WTC11 (cell line): ENCODE measurements around the gene CYB561D1. TPM values are rescaled to one million over a fixed set of nuclear protein-coding genes. Genes with fewer than 3 reads are reported as not detected.

Source experiments
- ATAC-seq: fragments of 200-7000 bp; cut with Tn5 transposase; 2 replicates; pipeline ENCODE4 v1.10.0; 2021; ENCODE audit warnings: mild to moderate bottlenecking, moderate library complexity
- CTCF ChIA-PET: fragments of 300-600 bp; sonication (Branson Sonifier 250); formaldehyde crosslinking; loops from one replicate; lab custom pipeline; 2021; ENCODE audit warnings: antibody characterized with exemption; lab: Charles Lee
- POLR2A ChIA-PET: fragments of 350-600 bp; sonication (Branson Sonifier 250); formaldehyde crosslinking; loops from one replicate; lab custom pipeline; 2021; ENCODE audit warnings: antibody characterized with exemption; lab: Charles Lee
- DNase-seq: peaks from one replicate; pipeline ENCODE4 v3.0.0; 2021; ENCODE audit warnings: low spot score
- H3K27ac Mint-ChIP-seq: 2 replicates; pipeline ENCODE4 v1.8.0; 2021; ENCODE audit warnings: mixed read lengths
- H3K27me3 Mint-ChIP-seq: 2 replicates; pipeline ENCODE4 v1.8.0; 2021; ENCODE audit warnings: low read depth, mild to moderate bottlenecking, moderate library complexity, mixed read lengths
- H3K36me3 Mint-ChIP-seq: 2 replicates; pipeline ENCODE4 v1.8.0; 2021; ENCODE audit warnings: mixed read lengths
- H3K4me1 Mint-ChIP-seq: 2 replicates; pipeline ENCODE4 v1.8.0; 2022; ENCODE audit warnings: mixed read lengths
- H3K4me3 Mint-ChIP-seq: 2 replicates; pipeline ENCODE4 v1.8.0; 2021; ENCODE audit warnings: mild to moderate bottlenecking, moderate library complexity, mixed read lengths
- H3K9me3 Mint-ChIP-seq: 2 replicates; pipeline ENCODE4 v1.8.0; 2021; ENCODE audit warnings: mixed read lengths
- CREB1 ChIP-seq: sonication (generic); formaldehyde crosslinking; IDR thresholded peaks from 2 replicates; pipeline ENCODE4 v1.8.0; 2023; ENCODE audit warnings: mild to moderate bottlenecking, missing genetic modification reagents
- ELF4 ChIP-seq: sonication (generic); formaldehyde crosslinking; IDR thresholded peaks from 2 replicates; pipeline ENCODE4 v1.8.1; 2022; ENCODE audit warnings: low read depth, mild to moderate bottlenecking, moderate library complexity, missing genetic modification reagents
- ETV6 ChIP-seq: sonication (generic); formaldehyde crosslinking; IDR thresholded peaks from 2 replicates; pipeline ENCODE4 v1.8.1; 2022; ENCODE audit warnings: mild to moderate bottlenecking, missing genetic modification reagents
- FOXK1 ChIP-seq: sonication (generic); formaldehyde crosslinking; IDR thresholded peaks from 2 replicates; pipeline ENCODE4 v1.8.0; 2022; ENCODE audit warnings: mild to moderate bottlenecking, moderate library complexity, missing genetic modification reagents
- GABPB1 ChIP-seq: sonication (generic); formaldehyde crosslinking; IDR thresholded peaks from 2 replicates; pipeline ENCODE4 v1.8.1; 2023; ENCODE audit warnings: mild to moderate bottlenecking, missing genetic modification reagents
- MXD4 ChIP-seq: fragments of 250-450 bp; sonication (Bioruptor Pico); IDR thresholded peaks from 2 replicates; pipeline ENCODE4 v1.8.0; 2021; ENCODE audit warnings: mild to moderate bottlenecking, moderate library complexity, borderline replicate concordance
- NFATC4 ChIP-seq: fragments of 250-450 bp; sonication (Bioruptor Pico); IDR thresholded peaks from 2 replicates; pipeline ENCODE4 v1.9.0; 2021; ENCODE audit warnings: mild to moderate bottlenecking
- NR1H2 ChIP-seq: sonication (generic); formaldehyde crosslinking; IDR thresholded peaks from 2 replicates; pipeline ENCODE4 v1.9.0; 2021; ENCODE audit warnings: mild to moderate bottlenecking, moderate library complexity, missing genetic modification reagents
- NR2C2 ChIP-seq: sonication (generic); formaldehyde crosslinking; IDR thresholded peaks from 2 replicates; pipeline ENCODE4 v1.8.0; 2022; ENCODE audit warnings: mild to moderate bottlenecking, missing genetic modification reagents
- SOX15 ChIP-seq: fragments of 250-450 bp; sonication (Bioruptor Pico); IDR thresholded peaks from 2 replicates; pipeline ENCODE4 v1.9.0; 2021; ENCODE audit warnings: mild to moderate bottlenecking
- ZNF232 ChIP-seq: sonication (generic); formaldehyde crosslinking; IDR thresholded peaks from 2 replicates; pipeline ENCODE4 v1.8.0; 2022; ENCODE audit warnings: mild to moderate bottlenecking, missing genetic modification reagents
- ZNF396 ChIP-seq: fragments of 250-450 bp; sonication (Bioruptor Pico); IDR thresholded peaks from 2 replicates; pipeline ENCODE4 v1.8.0; 2021; ENCODE audit warnings: mild to moderate bottlenecking, moderate library complexity, borderline replicate concordance
- total RNA-seq: library from RNA; stranded (reverse); gene quantifications from 3 replicates; pipeline ENCODE4 v1.2.3, GENCODE V29; 2021
- TF ChIP-seq, protein P1 (sequence below): sonication (generic); formaldehyde crosslinking; IDR thresholded peaks from 2 replicates; pipeline ENCODE4 v1.8.1; 2023; ENCODE audit warnings: mild to moderate bottlenecking, missing genetic modification reagents
- TF ChIP-seq, protein P2 (sequence below): sonication (generic); formaldehyde crosslinking; IDR thresholded peaks from 2 replicates; pipeline ENCODE4 v1.8.1; 2022; ENCODE audit warnings: missing genetic modification reagents, borderline replicate concordance
- TF ChIP-seq, protein P3 (sequence below): fragments of 250-450 bp; sonication (Bioruptor Pico); IDR thresholded peaks from 2 replicates; pipeline ENCODE4 v1.9.0; 2021; ENCODE audit warnings: moderate library complexity, mild to moderate bottlenecking, inconsistent platforms, borderline replicate concordance
- TF ChIP-seq, protein P4 (sequence below): sonication (generic); formaldehyde crosslinking; IDR thresholded peaks from 2 replicates; pipeline ENCODE4 v1.8.0; 2022; ENCODE audit warnings: mild to moderate bottlenecking, missing genetic modification reagents
- TF ChIP-seq, protein P5 (sequence below): sonication (generic); formaldehyde crosslinking; IDR thresholded peaks from 2 replicates; pipeline ENCODE4 v1.8.1; 2023; ENCODE audit warnings: mild to moderate bottlenecking, missing genetic modification reagents, moderate library complexity
- TF ChIP-seq, protein P6 (sequence below): sonication (generic); formaldehyde crosslinking; IDR thresholded peaks from 2 replicates; pipeline ENCODE4 v1.8.0; 2022; ENCODE audit warnings: mild to moderate bottlenecking, missing genetic modification reagents
- TF ChIP-seq, protein P7 (sequence below): sonication (generic); formaldehyde crosslinking; IDR thresholded peaks from 2 replicates; pipeline ENCODE4 v1.8.0; 2022; ENCODE audit warnings: mild to moderate bottlenecking, missing genetic modification reagents
- TF ChIP-seq, protein P8 (sequence below): sonication (generic); formaldehyde crosslinking; IDR thresholded peaks from 2 replicates; pipeline ENCODE4 v1.8.1; 2022; ENCODE audit warnings: low read depth, mild to moderate bottlenecking, moderate library complexity, missing genetic modification reagents, borderline replicate concordance
- TF ChIP-seq, protein P9 (sequence below): fragments of 250-450 bp; sonication (Bioruptor Pico); IDR thresholded peaks from 2 replicates; pipeline ENCODE4 v1.8.0; 2021; ENCODE audit warnings: mild to moderate bottlenecking

Gene CYB561D1
- total RNA-seq, 1 experiment from 2014 or later = 6.7 TPM

DNA sequence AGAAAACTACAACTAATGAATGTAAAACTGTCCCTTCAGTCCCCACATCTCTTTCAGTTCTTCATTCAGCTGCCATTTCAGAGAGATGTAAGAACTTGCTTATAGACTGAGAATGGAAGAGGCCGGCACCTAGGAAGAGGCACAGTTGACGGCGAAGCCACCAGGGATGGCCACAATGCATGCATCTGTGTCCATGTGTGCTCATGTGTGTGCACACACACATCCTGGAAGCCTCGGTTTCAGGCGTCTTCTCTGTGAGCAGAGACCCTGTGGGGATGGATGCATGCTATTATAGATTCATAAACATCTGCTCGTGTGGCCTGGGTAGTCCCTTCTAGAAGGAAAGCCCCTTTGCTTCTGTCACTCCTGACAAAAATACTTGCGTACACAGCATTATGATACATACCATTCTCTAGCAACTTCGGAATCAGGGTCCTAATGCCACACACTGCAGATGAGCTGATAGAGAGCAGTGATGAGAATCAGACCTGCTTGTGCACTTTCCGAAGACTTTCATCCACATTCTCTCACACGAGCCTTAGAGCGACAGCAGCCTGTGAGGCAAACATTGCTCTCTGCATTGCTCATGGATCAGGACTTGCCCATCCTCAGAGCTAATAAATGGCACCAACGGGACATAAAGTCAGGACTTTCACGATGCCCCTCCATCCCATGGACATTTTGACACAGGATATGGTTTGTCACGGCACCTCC is 33.4 kb downstream of the CYB561D1 start (continued):
- TF ChIP-seq, protein P1, sequence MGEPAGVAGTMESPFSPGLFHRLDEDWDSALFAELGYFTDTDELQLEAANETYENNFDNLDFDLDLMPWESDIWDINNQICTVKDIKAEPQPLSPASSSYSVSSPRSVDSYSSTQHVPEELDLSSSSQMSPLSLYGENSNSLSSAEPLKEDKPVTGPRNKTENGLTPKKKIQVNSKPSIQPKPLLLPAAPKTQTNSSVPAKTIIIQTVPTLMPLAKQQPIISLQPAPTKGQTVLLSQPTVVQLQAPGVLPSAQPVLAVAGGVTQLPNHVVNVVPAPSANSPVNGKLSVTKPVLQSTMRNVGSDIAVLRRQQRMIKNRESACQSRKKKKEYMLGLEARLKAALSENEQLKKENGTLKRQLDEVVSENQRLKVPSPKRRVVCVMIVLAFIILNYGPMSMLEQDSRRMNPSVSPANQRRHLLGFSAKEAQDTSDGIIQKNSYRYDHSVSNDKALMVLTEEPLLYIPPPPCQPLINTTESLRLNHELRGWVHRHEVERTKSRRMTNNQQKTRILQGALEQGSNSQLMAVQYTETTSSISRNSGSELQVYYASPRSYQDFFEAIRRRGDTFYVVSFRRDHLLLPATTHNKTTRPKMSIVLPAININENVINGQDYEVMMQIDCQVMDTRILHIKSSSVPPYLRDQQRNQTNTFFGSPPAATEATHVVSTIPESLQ (CRISPR knock-in tag) = no peak
- TF ChIP-seq, protein P2, sequence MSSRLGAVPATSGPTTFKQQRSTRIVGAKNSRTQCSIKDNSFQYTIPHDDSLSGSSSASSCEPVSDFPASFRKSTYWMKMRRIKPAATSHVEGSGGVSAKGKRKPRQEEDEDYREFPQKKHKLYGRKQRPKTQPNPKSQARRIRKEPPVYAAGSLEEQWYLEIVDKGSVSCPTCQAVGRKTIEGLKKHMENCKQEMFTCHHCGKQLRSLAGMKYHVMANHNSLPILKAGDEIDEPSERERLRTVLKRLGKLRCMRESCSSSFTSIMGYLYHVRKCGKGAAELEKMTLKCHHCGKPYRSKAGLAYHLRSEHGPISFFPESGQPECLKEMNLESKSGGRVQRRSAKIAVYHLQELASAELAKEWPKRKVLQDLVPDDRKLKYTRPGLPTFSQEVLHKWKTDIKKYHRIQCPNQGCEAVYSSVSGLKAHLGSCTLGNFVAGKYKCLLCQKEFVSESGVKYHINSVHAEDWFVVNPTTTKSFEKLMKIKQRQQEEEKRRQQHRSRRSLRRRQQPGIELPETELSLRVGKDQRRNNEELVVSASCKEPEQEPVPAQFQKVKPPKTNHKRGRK (CRISPR knock-in tag) = no peak
- TF ChIP-seq, protein P3, sequence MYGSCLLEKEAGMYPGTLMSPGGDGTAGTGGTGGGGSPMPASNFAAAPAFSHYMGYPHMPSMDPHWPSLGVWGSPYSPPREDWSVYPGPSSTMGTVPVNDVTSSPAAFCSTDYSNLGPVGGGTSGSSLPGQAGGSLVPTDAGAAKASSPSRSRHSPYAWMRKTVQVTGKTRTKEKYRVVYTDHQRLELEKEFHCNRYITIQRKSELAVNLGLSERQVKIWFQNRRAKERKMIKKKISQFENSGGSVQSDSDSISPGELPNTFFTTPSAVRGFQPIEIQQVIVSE (CRISPR knock-in tag) = no peak
- TF ChIP-seq, protein P4, sequence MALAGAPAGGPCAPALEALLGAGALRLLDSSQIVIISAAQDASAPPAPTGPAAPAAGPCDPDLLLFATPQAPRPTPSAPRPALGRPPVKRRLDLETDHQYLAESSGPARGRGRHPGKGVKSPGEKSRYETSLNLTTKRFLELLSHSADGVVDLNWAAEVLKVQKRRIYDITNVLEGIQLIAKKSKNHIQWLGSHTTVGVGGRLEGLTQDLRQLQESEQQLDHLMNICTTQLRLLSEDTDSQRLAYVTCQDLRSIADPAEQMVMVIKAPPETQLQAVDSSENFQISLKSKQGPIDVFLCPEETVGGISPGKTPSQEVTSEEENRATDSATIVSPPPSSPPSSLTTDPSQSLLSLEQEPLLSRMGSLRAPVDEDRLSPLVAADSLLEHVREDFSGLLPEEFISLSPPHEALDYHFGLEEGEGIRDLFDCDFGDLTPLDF (CRISPR knock-in tag) = no peak
- TF ChIP-seq, protein P5, sequence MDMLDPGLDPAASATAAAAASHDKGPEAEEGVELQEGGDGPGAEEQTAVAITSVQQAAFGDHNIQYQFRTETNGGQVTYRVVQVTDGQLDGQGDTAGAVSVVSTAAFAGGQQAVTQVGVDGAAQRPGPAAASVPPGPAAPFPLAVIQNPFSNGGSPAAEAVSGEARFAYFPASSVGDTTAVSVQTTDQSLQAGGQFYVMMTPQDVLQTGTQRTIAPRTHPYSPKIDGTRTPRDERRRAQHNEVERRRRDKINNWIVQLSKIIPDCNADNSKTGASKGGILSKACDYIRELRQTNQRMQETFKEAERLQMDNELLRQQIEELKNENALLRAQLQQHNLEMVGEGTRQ = no peak
- TF ChIP-seq NFATC4 (CRISPR knock-in tag) = no peak

DNA sequence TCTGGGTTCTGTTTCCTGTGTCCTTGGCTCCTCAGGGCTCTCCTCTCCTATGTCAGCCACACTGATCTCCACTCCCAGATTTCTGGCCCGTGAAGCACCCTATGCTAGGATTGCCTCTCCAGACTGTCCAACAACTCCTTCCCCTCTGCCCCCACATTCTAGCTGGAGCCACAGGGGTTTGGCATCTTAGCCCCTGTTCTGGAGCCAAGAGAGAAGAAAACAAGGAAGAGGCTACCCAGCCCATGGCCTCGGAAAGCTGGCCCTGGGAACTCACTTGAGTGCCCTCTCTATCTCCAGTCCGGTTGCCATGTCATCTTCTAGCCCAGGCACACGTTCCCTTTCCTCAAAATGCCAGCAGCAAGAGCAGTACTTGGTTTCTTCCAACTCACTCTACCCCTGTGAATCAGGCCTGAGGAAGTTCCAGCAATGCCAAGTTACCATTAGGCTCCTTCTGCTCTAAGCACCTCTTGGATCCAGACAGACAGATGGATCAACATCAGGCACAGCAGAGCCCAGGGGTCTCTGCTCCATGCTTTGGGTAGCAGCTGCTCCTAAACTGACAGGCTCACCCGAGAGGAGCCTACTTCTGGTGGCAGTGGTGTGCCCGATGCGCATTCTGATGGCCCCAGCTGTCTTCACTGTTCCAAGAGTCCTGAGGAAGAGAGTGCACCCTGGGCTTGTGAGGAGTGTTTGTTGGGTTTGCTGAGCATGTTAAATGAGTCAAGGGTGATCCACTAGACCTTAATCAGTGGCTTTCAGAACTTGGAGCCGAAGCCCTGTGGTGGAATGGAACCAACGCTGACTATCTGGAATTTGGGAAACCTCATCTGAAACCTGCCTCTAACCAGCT is 34.2 kb downstream of the CYB561D1 start:
- ChIA-PET POLR2A (no interaction called here), CTCF (interaction anchor here (1.4 to 16.4 kb wide), 2 partner anchors 33 to 103 kb away, joined by 3 to 740 read pairs; partner anchors contain the start of gene CYB561D1)
- no peak overlapping the region for H3K4me3 Mint-ChIP-seq
- no peak overlapping the region for H3K27ac Mint-ChIP-seq
- peaks cover 10% of the 10 kb centered on the region for H3K4me1 Mint-ChIP-seq
- H3K36me3 Mint-ChIP-seq = no peaks in the 10 kb centered on the region
- DNase-seq = no peak
- H3K9me3 Mint-ChIP-seq = peaks cover 7% of the 10 kb centered on the region
- no peak for ATAC-seq
- peaks cover 8% of the 10 kb centered on the region for H3K27me3 Mint-ChIP-seq
- no peak for TF ChIP-seq MXD4 (CRISPR knock-in tag)
- no peak for TF ChIP-seq CREB1 (CRISPR knock-in tag)
- TF ChIP-seq ZNF396 = no peak
- TF ChIP-seq, protein P6, sequence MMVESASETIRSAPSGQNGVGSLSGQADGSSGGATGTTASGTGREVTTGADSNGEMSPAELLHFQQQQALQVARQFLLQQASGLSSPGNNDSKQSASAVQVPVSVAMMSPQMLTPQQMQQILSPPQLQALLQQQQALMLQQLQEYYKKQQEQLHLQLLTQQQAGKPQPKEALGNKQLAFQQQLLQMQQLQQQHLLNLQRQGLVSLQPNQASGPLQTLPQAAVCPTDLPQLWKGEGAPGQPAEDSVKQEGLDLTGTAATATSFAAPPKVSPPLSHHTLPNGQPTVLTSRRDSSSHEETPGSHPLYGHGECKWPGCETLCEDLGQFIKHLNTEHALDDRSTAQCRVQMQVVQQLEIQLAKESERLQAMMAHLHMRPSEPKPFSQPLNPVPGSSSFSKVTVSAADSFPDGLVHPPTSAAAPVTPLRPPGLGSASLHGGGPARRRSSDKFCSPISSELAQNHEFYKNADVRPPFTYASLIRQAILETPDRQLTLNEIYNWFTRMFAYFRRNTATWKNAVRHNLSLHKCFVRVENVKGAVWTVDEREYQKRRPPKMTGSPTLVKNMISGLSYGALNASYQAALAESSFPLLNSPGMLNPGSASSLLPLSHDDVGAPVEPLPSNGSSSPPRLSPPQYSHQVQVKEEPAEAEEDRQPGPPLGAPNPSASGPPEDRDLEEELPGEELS (CRISPR knock-in tag) = no peak
- TF ChIP-seq NR1H2 = no peak
- no peak for TF ChIP-seq ELF4 (CRISPR knock-in tag)
- no peak for TF ChIP-seq GABPB1 (CRISPR knock-in tag)
- TF ChIP-seq FOXK1 = no peak
- TF ChIP-seq, protein P7, sequence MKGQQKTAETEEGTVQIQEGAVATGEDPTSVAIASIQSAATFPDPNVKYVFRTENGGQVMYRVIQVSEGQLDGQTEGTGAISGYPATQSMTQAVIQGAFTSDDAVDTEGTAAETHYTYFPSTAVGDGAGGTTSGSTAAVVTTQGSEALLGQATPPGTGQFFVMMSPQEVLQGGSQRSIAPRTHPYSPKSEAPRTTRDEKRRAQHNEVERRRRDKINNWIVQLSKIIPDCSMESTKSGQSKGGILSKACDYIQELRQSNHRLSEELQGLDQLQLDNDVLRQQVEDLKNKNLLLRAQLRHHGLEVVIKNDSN (CRISPR knock-in tag) = no peak
- TF ChIP-seq ZNF232 (CRISPR knock-in tag) = no peak
- TF ChIP-seq SOX15 (CRISPR knock-in tag) = no peak
- no peak for TF ChIP-seq NR2C2 (CRISPR knock-in tag)
- TF ChIP-seq, protein P8, sequence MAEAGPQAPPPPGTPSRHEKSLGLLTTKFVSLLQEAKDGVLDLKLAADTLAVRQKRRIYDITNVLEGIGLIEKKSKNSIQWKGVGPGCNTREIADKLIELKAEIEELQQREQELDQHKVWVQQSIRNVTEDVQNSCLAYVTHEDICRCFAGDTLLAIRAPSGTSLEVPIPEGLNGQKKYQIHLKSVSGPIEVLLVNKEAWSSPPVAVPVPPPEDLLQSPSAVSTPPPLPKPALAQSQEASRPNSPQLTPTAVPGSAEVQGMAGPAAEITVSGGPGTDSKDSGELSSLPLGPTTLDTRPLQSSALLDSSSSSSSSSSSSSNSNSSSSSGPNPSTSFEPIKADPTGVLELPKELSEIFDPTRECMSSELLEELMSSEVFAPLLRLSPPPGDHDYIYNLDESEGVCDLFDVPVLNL (CRISPR knock-in tag) = no peak
- TF ChIP-seq ETV6 = no peak
- TF ChIP-seq, protein P9, sequence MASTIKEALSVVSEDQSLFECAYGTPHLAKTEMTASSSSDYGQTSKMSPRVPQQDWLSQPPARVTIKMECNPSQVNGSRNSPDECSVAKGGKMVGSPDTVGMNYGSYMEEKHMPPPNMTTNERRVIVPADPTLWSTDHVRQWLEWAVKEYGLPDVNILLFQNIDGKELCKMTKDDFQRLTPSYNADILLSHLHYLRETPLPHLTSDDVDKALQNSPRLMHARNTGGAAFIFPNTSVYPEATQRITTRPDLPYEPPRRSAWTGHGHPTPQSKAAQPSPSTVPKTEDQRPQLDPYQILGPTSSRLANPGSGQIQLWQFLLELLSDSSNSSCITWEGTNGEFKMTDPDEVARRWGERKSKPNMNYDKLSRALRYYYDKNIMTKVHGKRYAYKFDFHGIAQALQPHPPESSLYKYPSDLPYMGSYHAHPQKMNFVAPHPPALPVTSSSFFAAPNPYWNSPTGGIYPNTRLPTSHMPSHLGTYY (CRISPR knock-in tag) = no peak
